Measurements from ENCODE around the gene MYO3B. TPM values are rescaled to one million over a fixed set of nuclear protein-coding genes. Genes with fewer than 3 reads are reported as not detected.

The MYO3B gene
- total RNA-seq, 4 donors from 2014 or later, result 6.0 to 7.4 (median 7.2) TPM

DNA sequence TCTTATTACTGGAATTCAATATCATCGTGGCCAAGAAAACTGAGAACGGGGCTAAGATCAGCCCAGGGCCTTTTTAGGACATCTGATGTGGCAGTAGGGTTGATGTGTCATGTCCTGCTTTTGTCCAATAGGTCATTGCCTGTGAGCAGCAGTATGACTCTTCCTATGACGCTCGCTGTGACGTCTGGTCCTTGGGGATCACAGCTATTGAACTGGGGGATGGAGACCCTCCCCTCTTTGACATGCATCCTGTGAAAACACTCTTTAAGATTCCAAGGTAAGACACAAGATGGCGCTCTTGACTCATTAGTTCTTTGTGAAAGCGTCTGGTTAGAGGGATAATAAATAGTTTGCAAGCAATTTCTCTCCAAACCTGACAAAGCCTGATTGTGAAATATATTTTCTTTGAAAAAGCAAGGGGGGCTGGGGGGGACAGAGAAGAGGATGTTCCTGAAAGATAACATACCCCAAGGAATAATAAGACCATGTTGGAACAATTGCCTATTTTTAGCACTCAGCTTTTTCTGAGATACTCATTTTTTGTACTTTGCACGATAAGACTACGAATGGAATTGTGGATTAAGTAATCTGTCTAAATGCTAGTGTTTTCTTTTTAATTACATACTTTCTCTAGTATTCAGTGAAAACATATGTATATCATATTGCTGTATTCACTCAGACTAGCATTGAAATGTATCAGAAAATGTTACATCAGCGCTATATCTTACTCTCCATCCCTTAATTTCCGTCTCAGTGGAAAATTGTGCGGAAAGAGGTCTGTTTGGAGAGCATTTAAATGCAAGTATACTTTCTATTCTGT is 58.1 kb downstream of the MYO3B start:
- H3K9me3 ChIP-seq, result no peaks in the 10 kb centered on the region
- 54 to 56% methylated on average over 12 of the region's 12 CpGs for WGBS, 2 donors
- no peaks in the 10 kb centered on the region for H3K27me3 ChIP-seq
- H3K4me1 ChIP-seq, result no peaks in the 10 kb centered on the region
- no peaks in the 10 kb centered on the region for H3K36me3 ChIP-seq
- no peak overlapping the region for H3K27ac ChIP-seq
- DNase-seq, result no peak
- no peak overlapping the region for H3K4me3 ChIP-seq (replicated peaks in 1 of 3)
- intact Hi-C loops (cut with DNase I), result no loop called here
- TF ChIP-seq, protein P1, sequence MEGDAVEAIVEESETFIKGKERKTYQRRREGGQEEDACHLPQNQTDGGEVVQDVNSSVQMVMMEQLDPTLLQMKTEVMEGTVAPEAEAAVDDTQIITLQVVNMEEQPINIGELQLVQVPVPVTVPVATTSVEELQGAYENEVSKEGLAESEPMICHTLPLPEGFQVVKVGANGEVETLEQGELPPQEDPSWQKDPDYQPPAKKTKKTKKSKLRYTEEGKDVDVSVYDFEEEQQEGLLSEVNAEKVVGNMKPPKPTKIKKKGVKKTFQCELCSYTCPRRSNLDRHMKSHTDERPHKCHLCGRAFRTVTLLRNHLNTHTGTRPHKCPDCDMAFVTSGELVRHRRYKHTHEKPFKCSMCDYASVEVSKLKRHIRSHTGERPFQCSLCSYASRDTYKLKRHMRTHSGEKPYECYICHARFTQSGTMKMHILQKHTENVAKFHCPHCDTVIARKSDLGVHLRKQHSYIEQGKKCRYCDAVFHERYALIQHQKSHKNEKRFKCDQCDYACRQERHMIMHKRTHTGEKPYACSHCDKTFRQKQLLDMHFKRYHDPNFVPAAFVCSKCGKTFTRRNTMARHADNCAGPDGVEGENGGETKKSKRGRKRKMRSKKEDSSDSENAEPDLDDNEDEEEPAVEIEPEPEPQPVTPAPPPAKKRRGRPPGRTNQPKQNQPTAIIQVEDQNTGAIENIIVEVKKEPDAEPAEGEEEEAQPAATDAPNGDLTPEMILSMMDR (IDR thresholded peaks at IDR 0.05), result peak in 4 of 6 experiments; percentile 12 to 39 (median 34)
- TF ChIP-seq POLR2A (IDR thresholded peaks at IDR 0.05), result no peak

DNA sequence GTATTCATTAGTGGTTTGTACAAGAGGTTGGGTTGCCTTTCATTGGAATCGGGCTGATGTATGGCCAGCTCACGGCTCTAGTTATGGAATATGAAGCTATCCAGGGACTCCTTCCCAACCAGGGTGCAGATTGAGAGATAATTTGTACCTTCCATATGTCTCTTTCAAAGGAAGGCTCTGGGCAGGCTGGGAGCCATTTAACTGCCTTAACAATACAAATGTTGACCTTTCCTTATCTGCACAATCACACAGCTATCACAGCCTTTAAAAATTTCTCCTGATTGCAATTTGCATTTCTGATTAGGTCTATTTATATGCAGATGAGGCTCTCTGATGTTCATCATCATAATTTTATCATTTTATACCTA is 58.7 kb downstream of the MYO3B start:
- DNase-seq, result no peak
- no peak for TF ChIP-seq POLR2A (IDR thresholded peaks at IDR 0.05)
- TF ChIP-seq, protein P1 (IDR thresholded peaks at IDR 0.05), result no peak
- Histone ChIP-seq H3K4me3 (replicated peaks in 1 of 3) (no peak overlapping the region), H3K27me3 (no peaks in the 10 kb centered on the region), H3K4me1 (no peaks in the 10 kb centered on the region), H3K36me3 (no peaks in the 10 kb centered on the region), H3K9me3 (no peaks in the 10 kb centered on the region), H3K27ac (no peak overlapping the region)
- intact Hi-C loops (cut with DNase I), result no loop called here
- WGBS, 2 donors, result 69 to 79% methylated on average over 2 of the region's 2 CpGs

DNA sequence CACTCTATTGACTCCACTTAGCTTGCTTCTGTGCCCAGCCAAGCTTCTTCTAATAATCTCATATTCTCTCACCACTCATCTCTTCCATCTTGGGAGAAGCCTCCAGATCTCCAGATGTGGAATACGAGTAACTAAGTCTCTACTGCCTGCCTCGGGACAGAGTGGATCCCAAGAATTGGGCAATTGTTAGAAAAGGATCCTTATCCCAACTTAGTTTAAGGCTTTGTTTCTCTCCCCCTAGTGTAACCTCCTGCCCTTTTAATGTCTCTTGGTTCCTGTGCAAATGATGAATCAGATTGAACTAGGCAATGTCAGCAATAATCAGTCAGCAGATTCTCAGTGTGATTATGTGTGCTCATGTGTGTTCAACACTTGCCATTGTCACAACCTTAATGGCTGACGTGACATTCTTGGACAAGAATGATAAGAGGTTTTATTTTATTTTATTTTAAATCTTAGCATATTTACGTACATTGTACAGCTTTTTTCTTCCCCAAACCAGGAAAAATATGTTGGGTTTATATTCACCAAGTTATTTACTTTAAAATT is 59.7 kb downstream of the MYO3B start:
- intact Hi-C loops (cut with DNase I), result no loop called here
- 72 to 78% methylated on average over 4 of the region's 4 CpGs for WGBS, 2 donors
- TF ChIP-seq POLR2A (IDR thresholded peaks at IDR 0.05), result no peak
- TF ChIP-seq, protein P1 (IDR thresholded peaks at IDR 0.05), result no peak
- H3K27me3 ChIP-seq, result no peaks in the 10 kb centered on the region
- DNase-seq, result no peak
- H3K4me3 ChIP-seq (replicated peaks in 1 of 3), result no peak overlapping the region
- no peak overlapping the region for H3K27ac ChIP-seq
- no peaks in the 10 kb centered on the region for H3K36me3 ChIP-seq
- H3K9me3 ChIP-seq, result no peaks in the 10 kb centered on the region
- no peaks in the 10 kb centered on the region for H3K4me1 ChIP-seq

DNA sequence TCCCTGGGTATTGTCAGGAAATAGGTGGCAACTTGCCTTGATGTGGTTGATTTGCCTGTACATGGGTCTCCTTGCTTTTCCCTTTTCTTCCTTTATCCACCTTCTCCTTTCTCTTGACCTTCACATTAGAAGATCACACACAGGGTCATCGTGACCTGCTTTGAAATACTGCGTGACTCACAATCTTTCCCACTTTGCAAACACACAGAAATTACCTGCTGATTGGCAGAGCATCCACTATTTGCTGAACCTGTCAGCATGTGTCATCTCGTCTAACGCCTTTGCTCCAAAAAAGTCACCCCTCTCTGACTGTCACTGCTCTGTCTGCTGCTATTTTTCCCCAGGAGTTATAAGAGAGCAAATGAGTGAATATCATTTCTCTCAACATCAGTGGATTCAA is 60.8 kb downstream of the MYO3B start:
- H3K36me3 ChIP-seq, result no peaks in the 10 kb centered on the region
- no peak overlapping the region for H3K27ac ChIP-seq
- no peak for DNase-seq
- H3K27me3 ChIP-seq, result no peaks in the 10 kb centered on the region
- TF ChIP-seq, protein P1 (IDR thresholded peaks at IDR 0.05), result no peak
- TF ChIP-seq POLR2A (IDR thresholded peaks at IDR 0.05), result no peak
- H3K4me1 ChIP-seq, result no peaks in the 10 kb centered on the region
- intact Hi-C loops (cut with DNase I), result no loop called here
- H3K4me3 ChIP-seq (replicated peaks in 1 of 3), result no peak overlapping the region
- no peaks in the 10 kb centered on the region for H3K9me3 ChIP-seq
- 95 to 96% methylated on average over 4 of the region's 4 CpGs for WGBS, 2 donors

DNA sequence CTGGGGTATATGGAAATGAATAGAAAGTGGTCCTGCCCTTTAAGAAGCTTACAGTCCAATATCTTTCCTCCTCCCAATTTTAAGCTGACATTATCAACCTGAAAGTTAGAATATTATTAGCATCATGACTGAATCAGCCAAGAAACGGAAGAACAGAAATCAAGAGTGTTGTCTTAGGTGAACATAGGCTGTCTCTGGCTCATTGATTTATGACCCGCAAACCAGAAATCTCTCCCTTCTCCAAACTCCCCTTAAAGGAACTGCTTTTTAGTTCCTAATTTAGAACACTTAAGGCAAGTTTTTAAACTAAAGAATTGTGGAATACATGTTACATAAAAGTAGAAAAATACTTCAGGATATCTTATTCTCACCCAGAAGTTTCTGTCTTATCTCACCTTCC is 62.7 kb downstream of the MYO3B start:
- Histone ChIP-seq H3K4me1 (no peaks in the 10 kb centered on the region), H3K4me3 (replicated peaks in 1 of 3) (no peak overlapping the region), H3K27me3 (no peaks in the 10 kb centered on the region), H3K36me3 (no peaks in the 10 kb centered on the region), H3K9me3 (no peaks in the 10 kb centered on the region), H3K27ac (no peak overlapping the region)
- WGBS, 2 donors, result 71 to 86% methylated on average over 2 of the region's 2 CpGs
- no peak for TF ChIP-seq POLR2A (IDR thresholded peaks at IDR 0.05)
- TF ChIP-seq, protein P1 (IDR thresholded peaks at IDR 0.05), result no peak
- no peak for DNase-seq
- intact Hi-C loops (cut with DNase I), result no loop called here
